Measurements from ENCODE around the gene DPH1.

Gene DPH1

GRCh38 chr17:2025622-2026309 is 4.2 kb upstream of the DPH1 start:
- Histone ChIP-seq H3K4me1 (ENCODE audit: low read length) (peaks cover 17% of the 10 kb centered on the region), H3K36me3 (replicated peaks; ENCODE audit: low read depth, low read length) (no peaks in the 10 kb centered on the region), H3K4me3 (ENCODE audit: low read length) (no peak overlapping the region), H3K9ac (ENCODE audit: low read length) (no peak overlapping the region), H3K9me3 (ENCODE audit: insufficient read depth, low read length) (no peaks in the 10 kb centered on the region), H3K79me2 (ENCODE audit: low read length) (peaks cover 7% of the 10 kb centered on the region), H4K20me1 (ENCODE audit: insufficient read depth, low read length) (no peaks in the 10 kb centered on the region), H3K27me3 (ENCODE audit: low read depth, low read length) (no peaks in the 10 kb centered on the region), H3K4me2 (ENCODE audit: low read length) (no peak overlapping the region), H3K27ac (ENCODE audit: low read length) (no peak overlapping the region), H2AFZ (ENCODE audit: low read depth, low read length) (no peak overlapping the region)
- no peak for TF ChIP-seq EZH2phosphoT487 (IDR thresholded peaks at IDR 0.05; ENCODE audit: low read depth)
- TF ChIP-seq, protein P1, sequence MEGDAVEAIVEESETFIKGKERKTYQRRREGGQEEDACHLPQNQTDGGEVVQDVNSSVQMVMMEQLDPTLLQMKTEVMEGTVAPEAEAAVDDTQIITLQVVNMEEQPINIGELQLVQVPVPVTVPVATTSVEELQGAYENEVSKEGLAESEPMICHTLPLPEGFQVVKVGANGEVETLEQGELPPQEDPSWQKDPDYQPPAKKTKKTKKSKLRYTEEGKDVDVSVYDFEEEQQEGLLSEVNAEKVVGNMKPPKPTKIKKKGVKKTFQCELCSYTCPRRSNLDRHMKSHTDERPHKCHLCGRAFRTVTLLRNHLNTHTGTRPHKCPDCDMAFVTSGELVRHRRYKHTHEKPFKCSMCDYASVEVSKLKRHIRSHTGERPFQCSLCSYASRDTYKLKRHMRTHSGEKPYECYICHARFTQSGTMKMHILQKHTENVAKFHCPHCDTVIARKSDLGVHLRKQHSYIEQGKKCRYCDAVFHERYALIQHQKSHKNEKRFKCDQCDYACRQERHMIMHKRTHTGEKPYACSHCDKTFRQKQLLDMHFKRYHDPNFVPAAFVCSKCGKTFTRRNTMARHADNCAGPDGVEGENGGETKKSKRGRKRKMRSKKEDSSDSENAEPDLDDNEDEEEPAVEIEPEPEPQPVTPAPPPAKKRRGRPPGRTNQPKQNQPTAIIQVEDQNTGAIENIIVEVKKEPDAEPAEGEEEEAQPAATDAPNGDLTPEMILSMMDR (IDR thresholded peaks at IDR 0.05; ENCODE audit: low read depth, low read length), result no peak

GRCh38 chr17:2027528-2028233 is 2.3 kb upstream of the DPH1 start:
- H3K4me3 ChIP-seq (ENCODE audit: low read length), result no peak overlapping the region
- H3K27me3 ChIP-seq (ENCODE audit: low read depth, low read length), result no peaks in the 10 kb centered on the region
- no peak overlapping the region for H3K4me2 ChIP-seq (ENCODE audit: low read length)
- H2AFZ ChIP-seq (ENCODE audit: low read depth, low read length), result no peak overlapping the region
- no peak overlapping the region for H3K9ac ChIP-seq (ENCODE audit: low read length)
- H3K4me1 ChIP-seq (ENCODE audit: low read length), result peaks cover 28% of the 10 kb centered on the region
- H3K36me3 ChIP-seq (replicated peaks; ENCODE audit: low read depth, low read length), result no peaks in the 10 kb centered on the region
- H3K27ac ChIP-seq (ENCODE audit: low read length), result no peak overlapping the region
- TF ChIP-seq EZH2phosphoT487 (IDR thresholded peaks at IDR 0.05; ENCODE audit: low read depth), result no peak
- TF ChIP-seq, protein P1 (IDR thresholded peaks at IDR 0.05; ENCODE audit: low read depth, low read length), result no peak
- no peaks in the 10 kb centered on the region for H3K9me3 ChIP-seq (ENCODE audit: insufficient read depth, low read length)
- peaks cover 22% of the 10 kb centered on the region for H3K79me2 ChIP-seq (ENCODE audit: low read length)
- H4K20me1 ChIP-seq (ENCODE audit: insufficient read depth, low read length), result no peaks in the 10 kb centered on the region

DNA sequence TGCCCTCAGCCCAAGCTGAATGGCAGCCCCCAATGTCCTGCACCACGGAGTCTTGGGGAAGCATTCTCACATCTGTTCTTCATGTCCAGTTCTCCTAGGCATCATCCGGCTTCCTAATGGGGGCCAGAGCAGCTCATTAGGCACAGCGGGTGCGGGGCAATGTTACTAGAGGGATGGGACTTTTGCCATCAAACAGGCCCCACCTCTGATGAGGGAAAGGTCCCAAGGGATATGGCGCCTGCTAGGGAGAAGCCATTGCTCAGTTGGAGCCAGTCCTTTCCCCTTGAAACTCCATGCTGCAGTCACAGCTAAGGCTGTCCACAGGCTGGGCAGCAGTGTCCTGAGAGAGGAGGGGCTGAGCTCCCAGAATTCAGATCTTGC is 1.7 kb upstream of the DPH1 start:
- Histone ChIP-seq H3K79me2 (ENCODE audit: low read length) (peaks cover 22% of the 10 kb centered on the region), H2AFZ (ENCODE audit: low read depth, low read length) (no peak overlapping the region), H3K9me3 (ENCODE audit: insufficient read depth, low read length) (no peaks in the 10 kb centered on the region), H3K4me2 (ENCODE audit: low read length) (peak overlapping the region; percentile 84), H3K4me1 (ENCODE audit: low read length) (peaks cover 32% of the 10 kb centered on the region), H3K9ac (ENCODE audit: low read length) (peak overlapping the region; percentile 62; the same call in 1 of the 2 replicates), H3K4me3 (ENCODE audit: low read length) (peak overlapping the region; percentile 74), H3K36me3 (replicated peaks; ENCODE audit: low read depth, low read length) (no peaks in the 10 kb centered on the region), H3K27ac (ENCODE audit: low read length) (peak overlapping the region; percentile 7; the same call in 1 of the 2 replicates), H4K20me1 (ENCODE audit: insufficient read depth, low read length) (no peaks in the 10 kb centered on the region), H3K27me3 (ENCODE audit: low read depth, low read length) (no peaks in the 10 kb centered on the region)
- TF ChIP-seq, protein P1 (IDR thresholded peaks at IDR 0.05; ENCODE audit: low read depth, low read length), result no peak
- TF ChIP-seq EZH2phosphoT487 (IDR thresholded peaks at IDR 0.05; ENCODE audit: low read depth), result no peak

DNA sequence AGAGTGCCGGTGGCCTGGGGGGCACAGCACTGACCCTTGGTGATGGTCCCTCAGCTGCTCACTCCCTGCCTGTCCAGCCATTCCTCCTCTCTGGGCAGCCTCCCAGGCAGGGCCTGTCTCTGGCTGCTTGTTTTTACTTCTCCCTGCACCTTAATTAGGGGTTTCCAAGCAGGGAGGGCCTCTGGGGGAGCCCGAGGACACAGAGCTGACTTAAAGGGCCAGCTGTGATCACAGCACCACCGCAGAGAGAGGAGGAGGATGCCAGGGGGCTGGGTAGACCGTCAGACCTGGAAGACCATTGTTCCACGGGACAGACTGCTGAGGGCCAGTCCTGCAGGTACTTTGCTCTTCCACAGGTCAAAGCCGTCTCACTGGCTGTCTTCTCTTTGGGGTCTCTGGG is 1.2 kb upstream of the DPH1 start:
- Histone ChIP-seq H3K9me3 (ENCODE audit: insufficient read depth, low read length) (no peaks in the 10 kb centered on the region), H3K4me3 (ENCODE audit: low read length) (peak overlapping the region; percentile 74), H3K9ac (ENCODE audit: low read length) (peak overlapping the region; percentile 62; the same call in 1 of the 2 replicates), H4K20me1 (ENCODE audit: insufficient read depth, low read length) (no peaks in the 10 kb centered on the region), H3K4me1 (ENCODE audit: low read length) (peaks cover 37% of the 10 kb centered on the region), H3K27ac (ENCODE audit: low read length) (peak overlapping the region; percentile 42; the same call in 1 of the 2 replicates), H3K79me2 (ENCODE audit: low read length) (peaks cover 22% of the 10 kb centered on the region), H3K36me3 (replicated peaks; ENCODE audit: low read depth, low read length) (no peaks in the 10 kb centered on the region), H3K27me3 (ENCODE audit: low read depth, low read length) (no peaks in the 10 kb centered on the region), H2AFZ (ENCODE audit: low read depth, low read length) (no peak overlapping the region), H3K4me2 (ENCODE audit: low read length) (peak overlapping the region; percentile 84)
- TF ChIP-seq, protein P1 (IDR thresholded peaks at IDR 0.05; ENCODE audit: low read depth, low read length), result no peak
- TF ChIP-seq EZH2phosphoT487 (IDR thresholded peaks at IDR 0.05; ENCODE audit: low read depth), result no peak
